ENCODE data around the gene ROR1.
"Not testable (repeated sequence)": the region's sequence is repeated elsewhere in the genome, so short reads cannot be mapped to it uniquely, and the experiment has no call there.

ROR1 gene

DNA sequence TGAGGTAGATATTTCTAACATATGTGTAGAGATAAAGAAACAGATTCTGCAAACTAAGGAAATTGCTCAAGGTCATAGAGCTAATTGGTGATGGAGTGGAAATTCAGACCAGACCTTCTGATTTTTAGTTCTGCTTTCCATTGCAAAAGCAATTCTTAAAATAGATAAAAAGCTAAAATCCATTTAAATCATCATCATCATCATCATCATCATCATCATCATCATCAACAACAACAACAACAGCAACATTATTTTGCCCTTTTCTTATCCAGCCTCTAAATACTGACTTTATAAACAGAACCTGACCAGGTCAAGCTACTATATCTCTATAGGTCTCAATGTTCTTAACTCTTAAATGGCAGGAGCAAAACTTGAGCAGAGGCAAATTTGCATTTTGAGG is 14.0 kb upstream of the ROR1 start:
- DNase-seq, result no peak

GRCh38 chr1:63770381-63770780 is 3.4 kb upstream of the ROR1 start:
- no peak for DNase-seq

DNA sequence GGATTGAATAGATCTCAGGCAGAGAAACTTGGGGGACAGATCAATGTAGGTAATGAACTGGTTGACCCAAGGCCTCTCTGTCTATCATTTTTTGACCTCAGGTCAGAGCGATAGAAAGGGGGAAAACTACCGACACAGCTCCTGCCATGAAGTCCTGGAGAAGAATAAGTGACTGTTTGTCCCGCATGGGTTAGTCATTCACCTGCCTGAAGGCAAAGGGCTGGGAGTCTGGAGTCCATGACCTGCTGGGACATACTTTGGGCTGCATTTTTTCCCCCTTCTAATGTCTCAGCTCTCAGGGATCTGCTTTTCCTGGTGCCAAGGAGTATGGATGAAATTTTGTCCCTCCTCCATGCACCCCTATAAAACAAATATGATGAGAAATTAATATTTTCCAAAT is 1.6 kb upstream of the ROR1 start:
- DNase-seq, result no peak

- no peak for DNase-seq
Measured at GRCh38 chr1:63772876-63773275, 941 bp upstream of the ROR1 start.

DNA sequence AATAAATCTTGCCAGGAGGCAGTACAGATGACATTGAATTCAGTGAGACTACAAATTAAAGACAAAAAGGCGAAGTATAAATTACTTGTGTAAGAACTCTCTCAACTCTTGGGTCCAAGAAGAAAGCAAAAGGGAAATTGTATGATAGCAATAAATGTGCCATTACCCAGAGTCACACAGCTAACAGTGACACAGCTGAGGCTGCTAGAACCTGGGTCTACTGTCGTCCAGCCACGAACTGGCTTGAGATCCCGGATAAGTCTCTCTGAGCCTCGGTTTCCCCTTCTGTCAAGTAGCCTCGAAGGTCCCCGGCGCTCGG is 362 bp upstream of the ROR1 start:
- DNase-seq, result no peak

DNA sequence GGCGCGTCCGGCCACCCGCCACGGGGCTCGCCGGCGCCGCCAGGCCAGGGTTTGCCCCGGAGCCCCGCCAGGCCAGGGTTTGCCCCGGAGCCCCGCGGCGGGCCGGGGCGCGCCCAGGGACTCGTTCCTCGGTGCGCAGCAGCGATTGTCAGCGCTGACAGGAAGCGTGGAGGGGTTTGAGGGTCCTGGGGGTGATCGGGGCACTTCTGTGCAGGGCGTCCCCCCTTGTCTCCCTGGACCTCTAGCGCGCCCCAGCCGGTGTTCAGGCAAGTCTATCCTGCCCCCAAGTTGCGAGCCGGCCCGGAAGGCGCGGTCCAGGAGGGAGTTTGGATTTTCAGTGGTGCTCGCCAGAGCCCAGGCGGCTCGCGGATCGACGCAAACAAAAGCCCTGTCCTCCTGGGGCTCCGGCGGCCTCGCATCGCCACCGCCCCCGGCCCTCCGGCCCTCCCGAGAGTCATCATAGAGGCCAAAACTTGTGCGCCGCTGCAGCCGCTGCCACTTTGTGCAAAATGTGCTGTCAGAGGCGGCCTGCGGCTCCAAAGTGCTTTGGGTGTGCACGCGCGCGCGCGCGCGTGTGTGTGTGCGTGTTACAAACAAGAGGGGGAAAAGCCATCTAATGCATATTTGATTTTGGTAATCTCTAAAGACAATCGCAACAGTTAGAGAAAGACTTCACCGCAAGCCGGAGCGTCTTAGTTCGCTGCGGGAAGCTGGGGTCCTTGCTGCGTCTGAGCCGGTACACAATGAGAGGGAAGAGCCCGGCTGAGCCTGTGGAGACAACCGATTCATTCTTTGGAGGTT is 1.0 kb downstream of the ROR1 start:
- DNase-seq, result no peak

GRCh38 chr1:63775418-63776127 is 1.8 kb downstream of the ROR1 start:
- no peak for DNase-seq

GRCh38 chr1:63777286-63777685 is 3.5 kb downstream of the ROR1 start:
- no peak for DNase-seq

DNA sequence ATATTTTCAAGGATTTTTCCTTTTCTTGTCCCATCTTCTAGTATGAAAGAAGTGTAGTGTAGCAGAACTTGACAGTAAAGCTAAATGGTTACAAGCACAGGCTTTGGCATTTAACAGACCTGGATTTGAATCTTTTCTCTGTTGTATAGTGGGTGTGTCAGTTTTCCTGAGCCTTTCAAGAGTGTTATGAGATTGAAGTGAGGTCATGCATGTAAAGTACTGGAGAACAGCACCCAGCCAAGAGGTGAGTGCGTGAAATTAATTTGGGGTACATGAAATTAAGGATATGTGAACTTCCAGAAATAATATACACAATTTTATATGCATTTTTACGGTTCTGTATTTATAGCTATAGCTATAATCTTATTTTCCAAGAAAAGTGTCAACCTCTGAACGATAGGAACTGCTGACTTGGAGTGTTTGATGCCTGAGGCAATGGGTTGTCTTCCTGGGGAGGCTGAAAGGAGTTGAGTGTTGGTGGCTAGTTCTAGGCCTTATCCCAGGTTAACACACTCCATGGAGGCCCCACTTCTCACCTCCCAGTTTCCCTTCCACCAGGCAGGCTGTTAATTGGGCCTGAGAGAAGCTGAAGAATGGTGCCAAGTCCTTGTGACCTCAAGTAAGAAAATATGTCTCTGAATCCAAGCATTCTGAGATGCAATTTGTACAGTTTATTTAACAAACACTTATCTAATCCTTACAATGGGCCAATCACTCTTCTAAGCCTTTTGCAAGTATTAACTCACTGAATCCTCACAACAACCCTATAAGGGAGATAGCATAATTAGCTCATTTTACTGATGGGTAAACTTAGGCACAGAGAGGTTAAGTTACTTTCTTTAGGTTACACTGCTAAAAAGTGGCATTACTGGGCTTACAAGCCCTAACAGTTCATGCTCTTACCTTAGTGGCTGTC is 4.4 kb downstream of the ROR1 start:
- DNase-seq, result no peak

GRCh38 chr1:63779338-63780211 is 5.8 kb downstream of the ROR1 start:
- no peak for DNase-seq

DNA sequence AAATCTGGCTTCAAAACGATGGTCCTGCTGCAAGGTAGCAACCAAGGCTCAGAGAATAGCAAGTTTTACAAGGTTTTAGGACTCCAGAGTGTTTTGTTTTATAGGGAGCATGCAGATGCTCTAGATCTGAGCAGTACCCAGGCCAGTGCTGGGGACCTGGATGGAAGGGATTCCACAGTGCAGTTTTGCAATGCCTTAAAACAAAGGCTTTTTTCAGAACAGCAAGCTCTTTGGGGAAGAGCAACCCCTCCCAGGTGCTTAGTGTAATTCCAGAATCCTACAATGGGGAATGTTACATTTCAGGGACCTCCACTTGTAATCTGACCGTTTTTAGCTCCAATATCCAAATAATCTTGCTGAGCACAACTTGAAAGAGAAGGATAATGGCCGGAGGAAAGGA is 6.7 kb downstream of the ROR1 start:
- DNase-seq, result no peak

GRCh38 chr1:63782982-63783381 is 9.2 kb downstream of the ROR1 start:
- no peak for DNase-seq

DNA sequence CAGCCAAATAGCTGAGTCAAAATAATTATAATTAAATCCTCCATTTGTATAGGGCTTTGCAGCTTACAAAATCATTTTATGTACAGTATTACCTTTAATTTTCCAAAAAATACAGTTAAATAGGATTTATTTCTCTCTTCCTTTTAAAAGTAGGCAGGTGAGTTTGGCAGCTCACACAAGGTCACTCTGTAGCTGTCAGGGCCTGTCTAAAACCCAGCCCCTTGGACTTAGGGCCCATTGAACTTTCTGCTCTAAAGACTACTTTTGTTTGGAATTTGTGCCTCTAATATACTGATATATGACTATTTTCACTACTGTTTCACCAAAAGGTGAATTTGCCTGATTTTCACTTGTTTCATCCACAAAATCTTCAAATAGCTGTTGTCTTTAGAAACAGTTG is 10.3 kb downstream of the ROR1 start:
- DNase-seq, result no peak

DNA sequence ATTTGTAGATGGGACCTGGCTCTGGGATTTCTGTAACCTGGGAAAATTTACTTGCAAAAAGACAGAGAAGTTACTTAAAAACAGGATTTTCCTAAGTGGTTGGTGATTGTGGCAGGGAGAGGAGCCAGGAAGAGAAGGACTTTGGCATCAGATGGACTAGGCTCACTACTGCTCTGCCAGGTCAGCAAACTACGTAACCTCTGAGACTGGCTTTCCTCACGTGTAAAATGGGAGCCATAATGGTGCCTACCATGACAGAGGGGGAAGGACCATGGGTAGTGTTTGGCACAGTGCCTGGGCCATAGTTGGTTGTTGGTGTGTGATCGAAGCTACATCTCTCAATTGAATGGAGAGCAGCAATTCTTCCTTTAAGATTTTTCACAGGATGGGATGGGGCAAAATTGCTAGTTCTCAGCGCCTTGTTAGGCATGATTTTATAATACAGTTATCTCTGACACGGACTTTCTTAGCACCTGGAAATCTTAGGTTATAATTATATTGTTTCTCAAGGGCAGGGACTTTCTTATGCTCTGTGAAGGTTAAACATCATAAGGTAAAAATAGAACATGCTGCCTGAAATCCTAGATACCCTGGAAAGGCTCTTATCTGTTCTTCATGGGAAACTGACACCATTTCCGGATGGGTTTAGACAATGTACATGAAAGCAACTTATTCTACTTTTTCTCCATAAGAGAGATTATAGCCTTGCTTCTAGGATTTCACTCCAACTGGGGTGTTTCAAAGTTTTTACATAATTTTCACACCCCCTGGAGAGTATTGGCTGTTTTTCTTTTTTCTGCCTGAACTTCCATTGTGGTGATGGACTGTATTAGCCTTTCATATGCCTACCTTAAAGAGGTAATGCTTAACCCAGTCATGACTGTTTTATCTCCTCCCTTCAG is 10.9 kb downstream of the ROR1 start:
- no peak for DNase-seq

DNA sequence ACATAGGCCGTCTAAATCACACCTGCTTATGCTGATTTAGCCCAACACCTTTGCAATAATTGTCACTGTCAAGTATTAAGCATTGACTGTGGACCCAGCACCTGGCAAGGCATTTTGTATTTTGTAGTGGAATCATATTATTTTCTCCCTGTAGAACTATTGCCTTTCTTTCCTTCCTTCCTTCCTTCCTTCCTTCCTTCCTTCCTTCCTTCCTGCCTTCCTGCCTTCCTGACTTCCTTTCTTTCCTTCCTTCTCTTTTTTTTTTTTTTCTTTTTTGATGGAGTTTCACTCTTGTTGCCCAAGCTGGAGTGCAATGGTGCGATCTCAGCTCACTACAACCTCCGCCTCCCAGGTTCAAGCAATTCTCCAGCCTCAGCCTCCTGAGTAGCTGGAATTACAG is 13.5 kb downstream of the ROR1 start:
- not testable (repeated sequence) for DNase-seq

- DNase-seq, result no peak
Measured at GRCh38 chr1:63787875-63788274, 14.1 kb downstream of the ROR1 start.

GRCh38 chr1:63789856-63790605 is 16.2 kb downstream of the ROR1 start:
- DNase-seq, result no peak

GRCh38 chr1:63790989-63791388 is 17.2 kb downstream of the ROR1 start:
- DNase-seq, result no peak

DNA sequence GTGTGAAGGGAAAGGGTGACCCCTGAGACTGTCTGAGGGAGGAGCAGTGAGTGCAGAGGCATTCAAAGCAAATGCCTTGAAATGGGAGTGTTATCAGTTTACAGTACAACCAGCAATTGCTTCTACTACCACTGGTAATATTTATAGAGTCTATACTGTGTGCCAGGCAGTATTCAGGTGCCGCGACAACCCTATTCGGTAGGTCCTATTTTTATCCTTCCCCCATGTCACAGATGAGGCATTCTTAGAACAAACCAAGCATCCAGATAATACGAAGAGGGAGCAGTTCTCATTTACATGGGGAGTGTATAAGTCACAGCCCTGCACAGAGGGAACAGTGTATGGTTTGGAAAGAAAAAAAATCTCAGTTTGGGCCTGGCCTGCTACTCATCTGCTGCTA is 18.3 kb downstream of the ROR1 start:
- DNase-seq, result no peak

GRCh38 chr1:63793741-63794240 is 20.0 kb downstream of the ROR1 start:
- no peak for DNase-seq

DNA sequence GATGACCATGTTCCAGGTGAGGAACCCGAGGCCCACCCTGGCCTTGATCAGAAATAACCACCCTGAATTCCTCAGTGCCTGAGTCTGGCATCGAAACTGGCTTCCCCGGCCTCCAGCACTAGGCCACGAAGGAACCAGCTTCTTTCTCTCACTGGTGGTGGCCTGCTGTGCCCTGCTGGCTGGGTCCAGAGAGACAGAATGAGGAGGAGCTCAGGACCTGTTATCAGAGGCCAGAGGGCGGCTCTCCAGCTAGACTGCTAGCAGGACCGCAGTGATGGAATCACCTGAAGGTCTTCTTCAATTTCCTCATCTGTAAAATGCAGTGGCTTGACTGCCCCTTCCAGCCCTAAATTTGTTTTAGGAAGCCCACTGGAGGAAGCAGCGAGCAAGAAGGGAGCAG is 20.5 kb downstream of the ROR1 start:
- no peak for DNase-seq
